HG02759 (cell line): ENCODE results near the gene TSC22D2.

ENCODE experiments used
- ATAC-seq: cut with Tn5 transposase; IDR thresholded peaks from one replicate; pipeline ENCODE4 v1.9.1; 2021; ENCODE audit warnings: mild to moderate bottlenecking, moderate library complexity; ENCODE audit not compliant: unreplicated experiment

Gene TSC22D2

GRCh38 chr3:150384296-150385212 lies 23.5 kb upstream of the TSC22D2 start:
- ATAC-seq: peak; percentile 98

- ATAC-seq: peak; percentile 47
These were observed 22.5 kb upstream of the TSC22D2 start for GRCh38 chr3:150385296-150386242.

- no peak for ATAC-seq
These were observed 19.3 kb upstream of the TSC22D2 start for GRCh38 chr3:150388498-150389418.

GRCh38 chr3:150390087-150390486 lies 18.0 kb upstream of the TSC22D2 start:
- ATAC-seq: no peak

GRCh38 chr3:150391161-150391560 lies 16.9 kb upstream of the TSC22D2 start:
- no peak for ATAC-seq

- ATAC-seq: no peak
These were observed 14.4 kb upstream of the TSC22D2 start for GRCh38 chr3:150393745-150394144.

- no peak for ATAC-seq
These were observed 13.5 kb upstream of the TSC22D2 start for GRCh38 chr3:150394606-150395005.

- no peak for ATAC-seq
These were observed 11.6 kb upstream of the TSC22D2 start for GRCh38 chr3:150396491-150396890.

GRCh38 chr3:150396956-150397550 lies 11.0 kb upstream of the TSC22D2 start:
- no peak for ATAC-seq

- ATAC-seq: no peak
These were observed 9.0 kb upstream of the TSC22D2 start for GRCh38 chr3:150399060-150399459.

GRCh38 chr3:150401285-150401684 lies 6.8 kb upstream of the TSC22D2 start:
- ATAC-seq: no peak

- no peak for ATAC-seq
These were observed 5.9 kb upstream of the TSC22D2 start for GRCh38 chr3:150402217-150402616.

- no peak for ATAC-seq
These were observed 4.1 kb upstream of the TSC22D2 start for GRCh38 chr3:150404023-150404422.

- no peak for ATAC-seq
These were observed 869 bp upstream of the TSC22D2 start for GRCh38 chr3:150407051-150407807.

- ATAC-seq: peak; percentile 1
These were observed 284 bp upstream of the TSC22D2 start for GRCh38 chr3:150407808-150408220.

GRCh38 chr3:150409125-150409511 lies 1.0 kb downstream of the TSC22D2 start:
- no peak for ATAC-seq

- ATAC-seq: peak; percentile 29
These were observed 1.6 kb downstream of the TSC22D2 start for GRCh38 chr3:150409512-150410310.

- no peak for ATAC-seq
These were observed 2.4 kb downstream of the TSC22D2 start for GRCh38 chr3:150410311-150411105.
